Erythroblast (primary cell): ENCODE measurements around the gene SLX4IP.

ENCODE experiments used
- GATA1 ChIP-seq: IDR thresholded peaks from 2 replicates; pipeline ENCODE4 v1.6.1; 2011; ENCODE audit warnings: low read depth, mild to moderate bottlenecking, control low read depth, low read length, moderate library complexity
- POLR2A ChIP-seq: IDR thresholded peaks from 2 replicates; pipeline ENCODE4 v1.6.1; 2011; ENCODE audit warnings: mild to moderate bottlenecking, low read length

DNA sequence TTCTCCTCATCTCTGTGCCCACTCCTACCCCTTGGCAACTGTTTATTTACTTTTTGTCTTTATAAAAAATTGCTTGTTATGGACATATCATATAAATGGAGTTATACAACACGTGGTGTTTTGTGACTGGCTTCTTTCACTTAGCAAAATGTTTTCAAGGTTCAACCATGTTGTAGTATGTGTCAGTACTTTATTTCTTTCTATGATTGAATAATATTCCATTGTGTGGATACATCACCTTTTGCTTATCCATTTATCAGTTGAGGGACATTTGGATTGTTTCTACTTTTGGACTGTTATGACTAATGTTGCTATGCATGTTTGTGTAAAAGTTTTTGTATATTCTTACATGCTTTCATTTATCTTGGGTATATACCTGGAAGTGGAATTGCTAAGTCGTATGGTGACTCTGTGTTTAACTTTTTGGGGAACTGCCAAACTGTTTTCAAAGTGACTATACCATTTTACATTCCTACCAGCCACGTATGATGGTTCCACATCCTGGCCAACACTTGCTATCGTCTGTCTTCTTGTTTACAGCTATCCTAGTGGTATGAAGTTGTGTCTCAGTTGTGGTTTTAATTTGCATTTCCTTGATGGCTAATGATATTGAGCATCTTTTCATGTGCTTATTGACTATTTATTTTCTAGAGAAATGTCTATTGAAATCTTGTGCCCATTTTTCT is 84.4 kb downstream of the SLX4IP start:
- no peak for TF ChIP-seq POLR2A
- TF ChIP-seq GATA1 = no peak
